GM18508 (cell line): Measurements from ENCODE around the gene AKAP7.

Experiments used
- ATAC-seq: cut with Tn5 transposase; IDR thresholded peaks from one replicate; pipeline ENCODE4 v1.9.1; 2021; ENCODE audit warnings: moderate number of reproducible peaks; ENCODE audit not compliant: insufficient read depth, unreplicated experiment

AKAP7 gene

DNA sequence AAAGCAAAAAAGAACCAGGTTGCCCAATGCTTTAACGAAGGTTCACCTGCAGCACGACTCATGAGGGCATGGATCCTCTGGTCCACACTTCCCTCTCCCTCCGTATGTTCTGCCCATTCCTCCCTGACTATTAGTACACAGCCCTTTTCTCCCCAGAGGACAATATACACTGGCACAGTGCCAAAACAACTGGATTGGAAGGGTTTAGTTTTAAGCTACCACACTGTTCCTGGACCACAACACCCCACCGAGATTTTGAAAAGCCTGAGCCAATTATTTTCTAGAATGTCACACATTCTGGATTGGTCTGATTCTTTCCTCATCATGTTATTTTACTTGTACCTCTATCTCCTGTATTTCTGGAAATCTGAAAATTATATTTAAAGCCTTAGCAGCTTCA is 2.9 kb upstream of the AKAP7 start:
- ATAC-seq, result no peak

- no peak for ATAC-seq
Measured at GRCh38 chr6:131134220-131134979, 867 bp upstream of the AKAP7 start.

- ATAC-seq, result no peak
Measured at GRCh38 chr6:131134980-131135243, 355 bp upstream of the AKAP7 start.

DNA sequence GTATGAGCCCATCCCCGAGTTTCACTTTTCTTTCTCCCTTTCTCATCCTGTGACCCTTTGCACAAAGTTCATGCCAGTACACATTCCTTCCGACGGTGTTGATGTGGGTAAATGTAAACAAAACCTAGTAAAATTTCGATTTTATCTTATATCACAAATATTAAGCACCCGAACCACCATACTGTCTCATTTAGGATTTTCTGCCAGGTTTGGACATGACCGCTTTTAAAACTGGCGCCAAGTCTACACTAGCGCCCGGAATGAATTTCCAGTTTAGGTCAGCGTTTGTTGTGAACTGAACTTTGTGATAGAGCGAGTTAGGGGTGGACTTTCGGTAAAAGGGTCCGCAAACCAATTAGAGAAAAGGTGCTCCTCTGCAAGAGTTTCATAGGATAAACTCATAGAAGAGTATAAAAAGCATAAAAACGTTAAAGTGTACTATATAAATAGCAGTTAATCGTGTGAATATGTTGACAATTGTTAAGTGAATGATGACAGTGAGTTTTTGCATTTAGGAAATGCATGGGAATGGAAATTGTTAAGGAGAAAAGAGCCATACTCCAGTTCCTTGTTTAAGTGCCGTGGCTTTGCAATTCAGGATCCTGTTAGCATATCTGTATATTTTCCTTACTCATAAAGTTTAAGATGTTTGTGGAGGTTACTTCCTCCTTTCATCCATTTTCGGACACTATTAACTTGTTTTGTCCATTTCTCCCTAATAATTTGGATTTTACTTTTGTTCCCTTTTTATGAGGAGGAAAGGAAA is 937 bp downstream of the AKAP7 start:
- ATAC-seq, result no peak

DNA sequence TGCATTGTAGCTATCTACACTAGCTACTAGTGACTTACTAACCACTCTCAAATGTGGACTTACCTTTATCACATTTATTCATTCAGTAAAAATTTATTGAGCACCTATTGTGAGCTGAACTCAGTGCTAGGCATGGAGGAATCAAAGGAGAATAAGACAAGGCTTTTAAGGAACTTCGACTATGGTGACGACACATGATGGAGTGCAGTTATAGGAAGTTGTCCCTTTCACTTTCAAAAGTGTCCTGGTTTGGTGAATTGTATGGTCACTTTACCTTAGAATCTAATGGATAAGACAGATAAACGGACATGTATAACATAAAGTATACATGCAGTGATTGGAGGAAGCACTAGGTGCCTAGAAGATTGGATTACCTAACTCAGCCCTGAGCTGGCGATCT is 4.3 kb downstream of the AKAP7 start:
- ATAC-seq, result no peak

DNA sequence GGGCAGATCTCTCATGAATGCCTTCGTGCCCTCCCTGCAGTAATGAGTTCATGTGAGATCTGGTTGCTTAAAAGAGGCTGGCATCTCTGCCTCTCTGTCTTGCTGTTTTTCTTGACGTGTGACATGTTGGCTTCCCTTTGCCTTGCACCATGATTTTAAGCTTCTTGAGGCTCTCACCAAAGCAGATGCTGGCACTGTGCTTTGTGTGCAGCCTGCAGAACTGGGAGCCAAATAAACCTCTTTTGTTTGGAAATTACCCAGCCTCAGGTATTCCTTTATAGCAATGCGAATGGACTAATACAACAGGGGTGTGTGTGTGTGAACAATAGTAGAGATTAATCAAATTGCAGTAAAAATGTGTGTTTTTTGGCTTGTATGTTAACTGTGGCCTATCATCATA is 8.1 kb downstream of the AKAP7 start:
- no peak for ATAC-seq

GRCh38 chr6:131146865-131147264 is 11.6 kb downstream of the AKAP7 start:
- ATAC-seq, result no peak

GRCh38 chr6:131156411-131156810 is 21.1 kb downstream of the AKAP7 start:
- no peak for ATAC-seq

DNA sequence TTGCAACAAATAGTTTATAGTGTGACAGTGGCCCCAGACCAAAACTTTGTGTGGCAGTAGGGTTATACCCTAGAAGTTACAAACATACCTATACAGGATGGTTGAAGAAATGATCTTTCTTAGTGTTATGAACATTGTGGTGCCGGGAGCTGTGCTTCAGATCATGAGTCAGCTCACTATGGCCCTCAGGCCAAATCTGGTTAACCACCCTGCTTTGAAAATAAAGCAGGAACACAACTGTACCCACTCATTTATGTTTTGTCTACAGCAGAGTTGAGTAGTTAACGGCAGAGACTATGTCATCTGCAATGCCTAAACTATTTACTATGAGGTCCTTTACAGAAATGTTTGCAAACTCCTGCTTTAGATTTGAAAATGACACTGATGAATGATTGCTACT is 24.3 kb downstream of the AKAP7 start:
- ATAC-seq, result no peak

DNA sequence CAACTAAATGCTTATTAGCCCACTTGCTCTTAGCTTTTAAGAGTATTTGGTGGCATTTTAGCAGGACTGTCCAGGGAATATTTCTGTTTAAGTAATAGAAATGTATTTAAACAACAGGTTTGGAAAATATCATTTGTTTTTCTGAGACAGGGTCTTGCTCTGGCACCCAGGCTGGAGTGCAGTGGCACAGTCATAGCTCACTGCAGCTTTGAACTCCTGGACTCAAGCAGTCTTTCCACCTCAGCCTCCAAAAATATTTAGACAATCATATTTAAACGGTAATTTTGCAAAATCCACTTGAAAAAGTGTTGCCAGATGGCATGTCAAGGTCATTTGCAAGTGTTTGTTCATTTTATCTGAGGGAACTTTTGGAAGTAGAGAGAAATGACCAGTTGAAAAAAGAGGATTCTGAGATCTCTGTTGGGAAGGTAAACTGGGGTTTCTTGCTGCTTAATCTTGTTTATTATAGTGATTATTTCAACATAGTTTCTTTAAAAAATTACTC is 25.0 kb downstream of the AKAP7 start:
- no peak for ATAC-seq

GRCh38 chr6:131161987-131162386 is 26.7 kb downstream of the AKAP7 start:
- ATAC-seq, result no peak

GRCh38 chr6:131163886-131164285 is 28.6 kb downstream of the AKAP7 start:
- no peak for ATAC-seq

DNA sequence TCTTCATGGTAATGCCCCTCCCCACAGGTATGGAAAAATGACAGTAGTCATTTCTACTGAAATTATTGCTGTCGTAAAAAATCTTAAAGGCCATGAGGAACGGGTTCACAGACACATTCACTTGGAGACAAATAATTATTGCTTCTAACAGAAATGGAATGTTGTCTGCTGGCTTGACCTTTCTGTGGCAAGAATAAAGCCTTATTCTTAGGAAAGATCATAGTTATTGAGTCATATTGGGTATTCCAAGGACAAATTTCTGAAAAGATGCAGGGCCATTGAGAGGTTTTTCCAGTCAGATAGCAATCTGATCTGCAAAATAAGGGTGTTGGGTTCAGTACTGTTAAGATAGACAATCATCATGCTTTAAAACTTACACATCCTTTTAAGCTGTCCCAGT is 29.2 kb downstream of the AKAP7 start:
- no peak for ATAC-seq

DNA sequence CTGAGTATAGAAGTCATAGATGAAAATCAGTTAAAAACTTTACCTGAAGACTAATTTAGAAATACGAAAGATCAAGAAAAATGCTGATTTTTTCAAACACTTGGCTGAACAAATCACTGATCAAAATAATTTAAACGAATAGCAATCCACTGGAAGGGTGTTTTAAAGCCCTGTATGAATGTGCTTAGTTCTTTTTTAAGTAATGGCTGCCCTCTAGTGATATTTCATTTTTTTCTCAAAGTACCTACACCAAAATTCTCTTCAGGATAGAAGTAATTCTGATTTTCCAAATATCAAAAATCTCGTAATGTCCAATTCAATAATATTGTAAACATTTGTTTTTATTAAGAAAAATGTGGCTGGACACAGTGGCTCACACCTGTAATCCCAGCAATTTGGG is 32.5 kb downstream of the AKAP7 start:
- no peak for ATAC-seq

DNA sequence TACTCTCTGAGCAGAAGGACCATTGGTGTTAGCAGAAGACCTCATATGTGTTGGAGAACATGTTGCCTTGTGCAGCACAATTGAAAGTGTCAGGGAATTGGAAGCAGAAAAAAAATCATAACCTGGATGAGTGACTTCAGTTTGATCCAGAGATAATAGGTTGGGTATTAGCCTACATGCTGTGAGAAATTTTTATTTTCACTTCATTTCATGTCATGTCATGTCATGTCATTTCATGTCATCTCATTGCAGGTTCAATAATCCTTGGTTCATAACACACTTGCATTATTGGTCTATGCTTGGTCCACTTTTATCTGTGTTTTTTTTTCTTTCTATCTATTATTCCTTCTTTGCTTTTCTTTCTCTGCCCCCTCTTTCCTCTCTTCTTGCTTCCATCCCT is 34.3 kb downstream of the AKAP7 start:
- no peak for ATAC-seq

- ATAC-seq, result no peak
Measured at GRCh38 chr6:131172222-131172621, 37.0 kb downstream of the AKAP7 start.

GRCh38 chr6:131173680-131174079 is 38.4 kb downstream of the AKAP7 start:
- no peak for ATAC-seq

DNA sequence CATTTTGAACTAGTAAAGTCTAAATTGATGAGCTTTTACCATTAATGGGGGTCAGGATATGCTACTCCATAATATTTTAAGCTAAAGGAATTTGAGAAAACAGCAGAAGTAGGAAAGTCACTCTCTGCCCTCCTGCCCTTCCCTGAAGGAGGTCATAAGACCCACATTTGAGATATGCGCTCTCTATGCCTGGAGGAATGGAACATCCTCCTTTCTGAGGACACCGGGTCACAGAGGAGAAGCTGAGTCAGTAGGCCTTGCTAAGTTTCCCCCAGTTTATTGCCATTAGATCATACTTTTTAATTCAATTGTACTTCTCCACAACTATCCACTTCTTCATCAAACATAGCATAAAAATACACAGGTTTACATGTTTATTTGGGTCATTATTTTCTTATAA is 40.3 kb downstream of the AKAP7 start:
- ATAC-seq, result no peak

- ATAC-seq, result no peak
Measured at GRCh38 chr6:131177996-131178395, 42.7 kb downstream of the AKAP7 start.

GRCh38 chr6:131182991-131183425 is 47.7 kb downstream of the AKAP7 start:
- ATAC-seq, result no peak

DNA sequence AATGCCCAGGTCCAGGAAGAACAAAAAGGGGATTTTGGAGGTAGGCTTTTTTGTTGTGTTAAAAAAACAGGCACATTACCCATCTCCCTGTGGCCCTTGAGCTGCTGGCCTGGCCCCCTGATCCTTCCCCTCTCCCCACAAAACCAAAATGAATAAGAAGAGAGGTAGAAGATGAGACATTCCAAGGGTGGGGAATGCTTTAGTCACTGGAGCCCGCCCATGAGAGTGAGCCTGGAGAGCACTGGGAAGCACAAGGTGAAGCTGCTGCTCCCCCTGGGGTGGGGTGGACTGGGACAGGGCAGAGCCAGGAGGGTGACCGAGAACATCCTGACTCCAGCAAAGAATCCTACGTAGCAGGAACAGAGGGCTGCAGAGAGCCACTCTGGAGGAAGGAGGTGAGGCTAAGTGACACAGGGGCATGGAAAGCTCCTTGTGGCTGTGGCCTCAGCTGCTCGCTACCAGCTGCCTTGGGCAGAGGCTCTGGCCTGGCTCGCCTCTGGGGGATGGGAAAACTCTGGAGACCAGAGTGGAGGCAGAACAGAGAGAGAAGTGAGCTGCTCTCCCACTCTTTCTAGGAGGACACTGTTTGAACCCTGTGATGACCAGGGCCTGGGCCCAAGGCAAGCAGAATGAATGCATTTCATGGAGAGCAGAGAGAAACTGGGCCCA is 48.3 kb downstream of the AKAP7 start:
- no peak for ATAC-seq
